ENCODE results near the gene ATG7.

Gene ATG7

DNA sequence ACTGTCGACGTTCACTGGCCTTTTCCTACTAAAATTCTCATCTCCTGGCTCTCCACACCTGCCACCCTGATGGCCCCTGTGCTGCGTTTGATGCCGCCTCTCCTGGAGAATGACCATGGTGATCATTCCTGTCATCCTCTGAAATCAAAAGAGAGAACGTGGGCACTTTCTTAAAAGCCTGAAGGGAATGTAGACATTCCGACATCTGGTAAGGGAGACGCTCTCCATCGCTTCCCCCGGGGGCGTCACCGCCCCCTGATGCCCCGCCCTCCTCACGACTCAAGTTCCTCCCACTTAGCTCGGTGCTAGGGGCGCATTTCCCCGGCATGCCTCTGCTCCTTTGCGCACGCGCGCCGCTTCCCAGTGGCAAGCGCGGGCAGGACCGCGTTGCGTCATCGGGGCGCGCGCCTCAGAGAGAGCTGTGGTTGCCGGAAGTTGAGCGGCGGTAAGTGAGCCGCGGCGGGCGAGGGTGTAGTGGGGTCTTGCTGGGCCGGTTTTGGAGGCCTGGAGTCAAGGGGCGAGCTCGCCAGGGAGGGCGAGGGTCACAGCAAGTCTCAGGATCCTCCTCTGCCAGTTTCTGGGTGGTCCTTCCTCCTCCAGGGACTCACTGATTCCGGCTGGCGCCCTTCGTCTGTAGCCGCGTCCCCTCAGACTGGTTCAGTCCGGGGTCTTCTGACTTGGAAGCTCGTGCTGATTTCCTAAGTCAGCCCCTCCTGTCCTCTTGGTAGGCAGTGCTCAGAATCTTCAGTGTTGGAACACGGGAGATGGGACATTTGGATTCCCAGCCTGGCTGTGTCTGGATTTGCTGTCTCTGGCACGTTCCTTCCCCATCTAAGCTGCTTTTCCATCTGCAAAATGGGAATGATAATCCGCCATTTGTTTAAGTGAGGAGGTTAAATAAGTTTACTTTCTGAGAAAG lies at the start of gene ATG7:
ATG7 (plus strand) TSS at position 412 of the 919 bp plus-strand sequence. CDS start 26,299 bp downstream, outside the sequence.
- peak; percentile 97 for DNase-seq

- DNase-seq: no peak
These were observed 48.2 kb upstream of the ATG7 start for GRCh38 chr3:11224010-11224409.

DNA sequence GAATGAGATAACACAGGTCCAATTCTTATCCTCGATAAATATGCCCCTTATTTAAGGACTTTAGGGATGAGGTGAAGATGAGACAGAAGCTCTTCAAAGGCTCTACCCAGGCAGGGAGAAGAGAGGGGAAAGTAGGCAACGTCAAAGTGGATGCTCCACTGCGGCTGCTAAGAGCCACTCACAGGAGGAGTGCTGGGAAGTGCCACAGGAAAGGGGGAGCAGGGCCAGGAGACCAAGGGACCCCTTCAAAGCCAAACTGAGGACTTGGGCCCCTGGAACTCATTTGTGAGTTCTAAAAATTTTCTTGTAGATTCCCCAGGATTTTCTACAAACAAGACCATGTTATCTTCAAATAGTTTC lies 47.3 kb upstream of the ATG7 start:
- no peak for DNase-seq

DNA sequence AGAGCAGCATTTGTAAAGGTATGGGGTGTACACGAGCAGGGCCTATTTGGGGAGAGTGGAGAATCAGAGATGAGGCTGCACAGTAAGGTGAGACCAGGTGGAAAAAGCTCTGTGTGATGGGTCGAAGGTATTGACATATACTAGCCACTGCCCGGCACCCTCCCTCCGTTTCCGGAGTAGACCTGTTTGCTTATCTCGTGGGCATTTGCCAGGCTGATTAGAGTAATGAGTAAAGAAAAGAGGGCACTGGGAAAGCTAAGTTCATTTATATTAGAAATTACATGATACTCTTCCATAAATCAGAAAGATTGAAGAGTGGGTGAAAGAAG lies 46.2 kb upstream of the ATG7 start:
- no peak for DNase-seq

GRCh38 chr3:11228041-11228440 lies 44.2 kb upstream of the ATG7 start:
- no peak for DNase-seq

DNA sequence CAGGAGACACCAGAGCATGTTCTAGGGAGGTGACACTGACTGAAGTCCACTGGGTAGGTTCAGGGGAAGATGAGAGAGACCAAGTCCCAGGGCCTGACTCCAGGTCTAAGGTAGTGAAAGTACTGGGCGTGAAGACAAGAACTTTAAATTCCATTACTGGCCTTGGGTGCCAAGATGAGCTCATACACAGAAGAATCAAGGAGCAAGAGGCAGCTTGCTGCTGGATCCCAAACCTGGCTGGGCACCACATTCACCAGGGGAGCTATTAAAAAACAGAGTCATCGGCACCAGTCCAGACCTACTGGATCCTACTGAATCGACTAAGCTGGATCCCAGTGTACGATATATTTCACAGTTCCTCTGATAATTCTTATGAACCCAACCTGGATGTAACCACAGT lies 42.1 kb upstream of the ATG7 start:
- DNase-seq: no peak

DNA sequence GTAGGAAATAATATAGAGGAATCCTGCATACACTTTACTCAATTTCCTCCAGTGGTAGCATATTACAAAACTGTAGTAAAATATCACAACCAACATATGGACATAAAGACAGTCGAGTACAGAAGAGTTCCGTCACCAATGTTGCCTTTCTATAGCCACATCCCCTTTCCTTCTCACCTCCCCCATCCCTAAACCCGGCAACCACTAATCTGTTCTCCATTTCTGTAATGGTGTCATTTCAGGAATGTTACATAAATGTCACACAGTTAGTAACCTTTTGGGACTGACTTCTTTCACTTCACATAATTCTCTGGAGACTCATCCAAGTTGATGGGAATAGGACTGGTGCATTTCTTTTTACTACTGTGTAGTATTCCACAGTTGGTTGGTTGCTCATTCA lies 41.4 kb upstream of the ATG7 start:
- no peak for DNase-seq

GRCh38 chr3:11235385-11235784 lies 36.8 kb upstream of the ATG7 start:
- no peak for DNase-seq

DNA sequence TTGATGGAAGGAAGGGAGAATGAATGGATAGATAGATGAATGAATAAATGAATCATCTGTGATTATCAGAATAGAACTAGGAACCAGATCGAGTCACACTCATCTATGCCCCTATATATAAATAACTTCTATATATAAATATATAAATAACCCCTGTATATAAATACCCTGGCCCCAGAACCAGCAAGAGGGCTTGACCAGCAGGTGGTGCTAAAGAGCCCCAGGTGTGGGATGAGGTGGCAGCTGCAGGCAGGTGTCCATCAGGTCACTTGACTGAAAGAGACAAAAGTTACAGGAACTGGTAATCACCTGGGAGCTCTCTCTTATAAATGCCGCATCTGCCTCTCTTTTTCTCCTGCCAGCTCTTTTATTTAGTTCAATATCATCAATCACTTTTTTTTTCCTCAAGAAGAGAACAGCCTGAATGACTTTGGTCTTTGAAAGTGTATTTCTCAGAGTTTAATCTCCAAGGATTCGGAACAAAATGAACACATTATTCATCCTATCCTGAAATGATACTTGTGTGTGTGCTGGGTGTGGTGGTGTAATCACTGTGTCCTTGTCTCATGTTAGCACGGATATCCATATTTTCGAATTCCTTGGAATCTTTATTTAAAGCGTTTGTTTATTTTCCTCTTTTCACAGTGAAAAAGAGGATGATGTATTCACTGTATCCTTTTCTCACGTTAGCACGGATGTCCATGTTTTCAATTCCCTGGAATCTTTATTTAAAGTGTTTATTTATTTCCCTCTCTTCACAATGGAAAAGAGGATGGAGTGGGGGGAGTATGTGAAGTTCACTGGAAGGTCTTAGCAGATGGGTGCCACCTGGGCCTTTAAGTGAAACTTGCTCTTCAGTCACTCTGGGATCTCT lies 35.4 kb upstream of the ATG7 start:
- DNase-seq: peak; percentile 84

DNA sequence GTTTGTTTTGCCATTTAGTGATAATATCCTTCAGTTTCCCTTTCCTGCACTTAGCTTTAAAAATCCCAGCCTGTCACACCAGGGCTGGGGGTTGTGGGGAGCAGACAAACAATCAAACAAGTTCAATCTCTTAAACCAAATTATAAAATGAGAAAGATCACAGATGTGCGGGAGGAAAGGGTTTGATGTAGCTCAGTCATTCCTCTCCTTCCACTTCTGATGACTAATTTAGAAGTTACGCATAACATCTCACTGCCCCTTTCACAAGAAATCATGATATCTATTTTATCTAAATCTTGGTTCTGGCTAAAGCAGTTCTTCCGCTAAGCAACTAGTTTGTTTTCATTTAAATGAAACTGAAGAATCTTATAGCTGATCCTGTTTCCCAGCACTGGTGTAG lies 34.1 kb upstream of the ATG7 start:
- no peak for DNase-seq

DNA sequence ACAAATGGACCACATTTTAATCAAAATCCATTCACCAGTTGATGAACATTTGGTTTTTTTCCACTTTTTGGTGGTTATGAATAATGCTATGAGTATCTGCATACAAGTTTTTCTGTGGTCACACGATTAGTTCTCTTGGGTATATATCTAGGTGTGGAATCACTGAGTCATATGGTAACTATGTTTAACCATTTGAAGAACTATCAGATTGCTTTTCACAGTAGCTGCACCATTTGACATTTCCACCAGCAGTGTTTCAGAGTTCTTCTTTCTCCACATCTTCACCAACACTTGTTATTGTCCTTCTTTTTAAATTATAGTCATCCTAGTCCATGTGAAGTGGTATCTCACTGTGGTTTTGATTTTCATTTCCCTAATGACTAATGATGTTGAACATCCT lies 33.3 kb upstream of the ATG7 start:
- DNase-seq: no peak

DNA sequence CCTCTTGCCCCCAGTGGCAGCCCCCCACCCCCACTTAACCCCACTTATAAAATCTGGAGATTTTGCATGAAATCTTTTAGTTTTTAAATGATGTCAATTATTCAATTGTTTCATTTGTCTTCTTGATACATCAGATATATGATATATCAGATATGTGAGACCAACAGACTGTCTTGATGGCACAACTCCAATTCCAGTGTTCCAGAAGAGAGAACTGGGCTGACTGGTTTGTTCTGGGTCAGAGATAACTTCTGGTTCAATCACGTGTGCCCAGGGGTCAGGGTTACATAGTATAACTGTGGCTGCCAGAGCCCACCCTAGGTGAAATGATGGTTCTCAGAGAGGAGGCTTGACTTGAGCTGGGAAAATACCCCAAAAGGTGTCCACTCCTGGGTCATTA lies 32.4 kb upstream of the ATG7 start:
- DNase-seq: no peak

DNA sequence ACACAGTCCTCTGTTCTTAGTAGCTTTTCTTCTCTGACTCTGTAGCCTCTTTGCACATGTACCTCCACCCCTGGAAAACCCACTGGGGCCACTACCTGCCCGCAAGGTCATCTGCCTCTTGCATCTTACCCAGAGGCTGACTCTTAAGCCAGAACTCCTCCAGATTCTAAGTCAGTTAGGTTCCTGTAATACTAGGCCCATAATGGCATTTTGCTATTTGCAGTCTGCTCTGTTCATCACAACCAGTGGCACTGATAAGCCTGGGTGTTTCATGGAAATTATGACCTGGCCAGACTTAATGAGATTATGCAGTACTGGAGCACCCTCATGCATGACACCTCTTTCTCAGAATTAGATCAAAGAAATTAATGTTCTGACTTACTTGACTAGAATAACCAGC lies 31.7 kb upstream of the ATG7 start:
- DNase-seq: peak; percentile 37

- DNase-seq: no peak
These were observed 28.0 kb upstream of the ATG7 start for GRCh38 chr3:11244121-11244677.

DNA sequence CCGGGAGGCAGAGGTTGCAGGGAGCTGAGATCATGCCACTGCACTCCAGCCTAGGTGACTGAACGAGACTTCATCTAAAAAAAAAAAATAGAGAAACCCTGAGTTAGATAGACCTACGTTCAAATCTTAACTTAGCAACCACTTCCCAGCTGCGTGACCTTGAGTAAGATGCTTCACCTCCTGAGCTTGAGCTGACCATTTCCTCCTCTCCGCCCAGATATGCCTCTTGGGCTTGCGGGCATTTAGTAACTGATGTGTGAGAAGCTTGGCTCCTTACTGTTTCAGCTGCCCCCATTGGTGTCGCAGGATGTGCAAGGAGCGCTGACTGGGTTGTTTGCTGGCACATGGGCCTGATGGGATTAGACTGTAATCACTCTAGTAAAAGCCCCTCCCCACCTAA lies 26.9 kb upstream of the ATG7 start:
- no peak for DNase-seq

DNA sequence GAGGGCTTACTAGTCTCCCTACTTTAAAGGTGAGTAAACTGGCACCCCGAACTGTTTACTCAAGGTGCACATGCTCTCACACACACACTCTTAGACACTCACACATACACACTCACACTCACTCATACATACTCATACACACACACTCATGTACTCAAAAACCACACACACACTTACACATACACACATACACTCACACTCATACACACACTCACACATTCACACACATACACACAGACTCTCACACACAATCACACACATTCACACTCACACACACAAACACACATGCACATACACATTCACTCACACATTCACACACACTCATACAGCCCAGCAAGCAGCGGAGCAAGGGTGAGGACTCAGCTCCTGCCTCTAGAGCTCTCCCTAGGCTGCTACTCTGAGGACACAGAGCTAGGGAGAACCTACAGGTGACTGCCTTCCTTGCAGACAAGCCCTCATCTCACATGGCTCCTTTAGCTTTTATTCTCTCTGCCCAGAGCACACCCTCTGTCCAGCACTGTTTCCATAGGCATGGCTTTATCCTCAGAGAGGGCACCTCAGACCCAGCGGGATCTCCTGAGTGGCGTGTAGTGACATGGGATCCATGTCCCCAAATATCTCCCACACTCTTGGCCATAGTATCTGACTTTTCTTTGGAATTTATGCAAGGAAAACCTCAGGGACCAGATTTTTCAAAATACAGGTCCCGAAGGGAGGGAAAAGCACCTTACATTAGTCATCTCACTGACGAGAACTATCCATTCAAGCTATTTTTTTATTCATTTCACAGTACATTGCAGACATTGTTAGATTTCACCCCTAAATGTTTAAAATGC lies 26.2 kb upstream of the ATG7 start:
- no peak for DNase-seq

DNA sequence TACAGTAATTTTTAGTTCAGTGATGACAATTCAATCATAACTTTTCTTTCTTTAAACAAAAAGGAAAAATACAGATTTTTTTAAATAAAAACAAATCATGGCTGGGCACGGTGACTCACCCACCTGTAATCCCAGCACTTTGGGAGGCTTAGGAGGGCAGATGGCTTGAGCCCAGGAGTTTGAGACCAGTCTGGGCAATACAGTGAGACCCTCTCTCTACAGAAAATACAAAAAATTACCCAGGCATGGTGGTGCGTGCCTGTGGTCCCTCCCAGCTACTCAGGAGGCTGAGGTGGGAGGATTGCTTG lies 25.6 kb upstream of the ATG7 start:
- no peak for DNase-seq

DNA sequence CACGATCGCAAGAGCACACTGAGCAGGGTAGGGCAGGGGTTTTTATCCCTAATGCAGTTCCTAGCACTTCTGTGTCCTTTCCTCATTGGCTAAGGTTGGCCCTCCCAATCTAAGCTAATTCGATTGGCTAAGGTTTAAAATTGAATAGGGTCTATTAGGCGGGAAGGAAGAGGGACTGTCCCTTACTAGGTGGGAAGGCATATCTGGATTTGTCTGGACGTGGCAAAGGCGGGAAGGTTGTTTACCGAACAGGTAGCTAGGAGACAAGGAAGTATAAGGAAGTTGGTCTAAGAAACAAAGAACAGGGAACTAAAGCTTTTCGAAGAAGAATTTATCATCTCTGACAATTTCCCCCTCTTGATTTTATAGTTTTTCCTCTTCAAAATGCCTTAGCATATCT lies 24.8 kb upstream of the ATG7 start:
- DNase-seq: no peak

GRCh38 chr3:11248596-11248995 lies 23.6 kb upstream of the ATG7 start:
- no peak for DNase-seq

GRCh38 chr3:11250902-11251806 lies 21.0 kb upstream of the ATG7 start:
- no peak for DNase-seq

DNA sequence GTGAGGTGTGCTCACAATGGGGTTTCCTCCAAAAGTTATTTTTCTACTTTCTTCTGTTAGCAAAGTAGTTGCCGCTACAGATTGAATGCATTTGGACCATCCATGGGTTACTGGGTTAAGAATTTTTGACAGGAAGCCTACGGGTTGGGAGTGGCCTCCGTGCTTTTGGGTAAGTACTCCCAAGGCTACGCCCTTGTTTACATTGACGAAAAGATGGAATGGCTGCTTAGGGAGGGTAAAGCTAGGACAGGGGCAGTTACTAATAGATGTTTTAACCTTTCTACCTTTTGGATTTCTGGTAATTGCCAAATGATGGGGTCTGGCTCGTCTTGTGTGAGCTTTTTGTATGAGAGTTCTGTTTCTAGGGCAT lies 20.4 kb upstream of the ATG7 start:
- no peak for DNase-seq

GRCh38 chr3:11254876-11255275 lies 17.3 kb upstream of the ATG7 start:
- DNase-seq: no peak

All from activated CD4-positive, CD25-positive, alpha-beta regulatory T cell treated with anti-CD3 and anti-CD28 coated beads, Interleukin-2, amount 50 U/mL, for 72 hours (primary cell).